B cell (primary cell): Measurements from ENCODE around the gene NLGN1. TPM values are rescaled to one million over a fixed set of nuclear protein-coding genes. Genes with fewer than 3 reads are reported as not detected.

Experiments
- ATAC-seq: fragments of 200-7000 bp; cut with Tn5 transposase; one replicate; pipeline ENCODE4 v1.10.0; 2021; ENCODE audit warnings: low read depth, mild to moderate bottlenecking, moderate number of reproducible peaks, moderate library complexity
- CTCF ChIA-PET: fragments of 350-600 bp; sonication (Branson Sonifier 250); formaldehyde crosslinking; loops from one replicate; lab custom pipeline; 2021; ENCODE audit warnings: antibody characterized with exemption, inconsistent platforms; lab: Charles Lee
- POLR2A ChIA-PET: fragments of 350-600 bp; sonication (Branson Sonifier 250); formaldehyde crosslinking; loops from one replicate; lab custom pipeline; 2021; ENCODE audit warnings: antibody characterized with exemption; lab: Charles Lee
- DNase-seq: peaks from one replicate; pipeline ENCODE4 v3.0.0; 2013
- H2AFZ ChIP-seq: 2 replicates; pipeline ENCODE4 v1.6.1; 2012; ENCODE audit warnings: mild to moderate bottlenecking, low read depth, low read length; ENCODE audit not compliant: insufficient read depth, poor library complexity, severe bottlenecking
- H3K27ac ChIP-seq, 2 donors: 1 replicate in 1 of 2; 2 replicates in 1 of 2; pipeline ENCODE4 v1.5.1; 2012 to 2013; ENCODE audit warnings: low read length in 2 of 2, mild to moderate bottlenecking in 2 of 2, moderate library complexity in 1 of 2
- H3K27me3 ChIP-seq, 4 experiments: fragments of 200-600 bp in 1 of 4; sonication (generic) in 1 of 4; replicated peaks in 1 of 4; 1 replicate in 2 of 4; 2 replicates in 2 of 4; pipeline versions ENCODE4 v1.6.1 to v1.7.0; 2013 to 2016; ENCODE audit warnings: low read length in 3 of 4, mild to moderate bottlenecking in 2 of 4, mixed read lengths in 1 of 4, moderate library complexity in 1 of 4; ENCODE audit not compliant: insufficient read depth in 4 of 4, control insufficient read depth in 3 of 4; ENCODE audit errors: control extremely low read depth in 1 of 4
- H3K36me3 ChIP-seq, 2 experiments: replicated peaks in 1 of 2; 1 replicate in 1 of 2; 2 replicates in 1 of 2; pipeline versions ENCODE4 v1.6.1 to v1.7.1; 2013; ENCODE audit warnings: low read length in 1 of 2; ENCODE audit not compliant: insufficient read depth in 2 of 2, control insufficient read depth in 1 of 2; ENCODE audit errors: control extremely low read depth in 1 of 2, extremely low read depth in 1 of 2
- H3K4me1 ChIP-seq, 2 donors: fragments of 200-600 bp in 1 of 2; sonication (generic) in 1 of 2; 1 replicate in 1 of 2; 2 replicates in 1 of 2; pipeline versions ENCODE4 v1.5.1 to v1.6.1; 2013 to 2017; ENCODE audit warnings: low read length in 2 of 2; ENCODE audit not compliant: control insufficient read depth in 2 of 2, insufficient read depth in 2 of 2
- H3K4me2 ChIP-seq: replicated peaks from 2 replicates; pipeline ENCODE3; 2012; ENCODE audit warnings: mild to moderate bottlenecking, low read depth, low read length; ENCODE audit not compliant: poor library complexity, severe bottlenecking
- H3K4me3 ChIP-seq, 5 experiments: fragments of 200-600 bp in 1 of 5; sonication (generic) in 1 of 5; 1 replicate in 3 of 5; 2 replicates in 2 of 5; pipeline versions ENCODE4 v1.5.1 to v1.7.0; 2011 to 2016; ENCODE audit warnings: low read length in 4 of 5, mild to moderate bottlenecking in 4 of 5, low read depth in 2 of 5, control low read depth in 1 of 5, moderate library complexity in 1 of 5; ENCODE audit not compliant: insufficient read depth in 1 of 5; ENCODE audit errors: control extremely low read depth in 1 of 5, extremely low read depth in 1 of 5
- H3K79me2 ChIP-seq: fragments of 200-600 bp; sonication (generic); one replicate; pipeline ENCODE4 v1.6.0; 2016; ENCODE audit warnings: low read length; ENCODE audit not compliant: control insufficient read depth, insufficient read depth
- H3K9ac ChIP-seq: fragments of 200-600 bp; sonication (generic); 2 replicates; pipeline ENCODE4 v1.6.1; 2017; ENCODE audit warnings: mild to moderate bottlenecking, low read length, moderate library complexity
- H3K9me3 ChIP-seq, 3 donors: one replicate each; pipeline versions ENCODE4 v1.6.1 to v1.7.1; 2013; ENCODE audit warnings: low read length in 2 of 3; ENCODE audit not compliant: control insufficient read depth in 2 of 3, insufficient read depth in 1 of 3; ENCODE audit errors: control extremely low read depth in 1 of 3
- H4K20me1 ChIP-seq: 2 replicates; pipeline ENCODE4 v1.6.0; 2012; ENCODE audit warnings: mild to moderate bottlenecking, low read length; ENCODE audit not compliant: insufficient read depth, control insufficient read depth, poor library complexity, severe bottlenecking
- H3K27ac Mint-ChIP-seq: one replicate; pipeline ENCODE4 v1.8.0; 2021; ENCODE audit warnings: mixed read lengths
- H3K27me3 Mint-ChIP-seq: one replicate; pipeline ENCODE4 v1.8.0; 2021; ENCODE audit warnings: mixed read lengths
- H3K4me1 Mint-ChIP-seq: one replicate; pipeline ENCODE4 v1.8.0; 2021; ENCODE audit warnings: mixed read lengths
- H3K4me3 Mint-ChIP-seq: one replicate; pipeline ENCODE4 v1.8.0; 2021; ENCODE audit warnings: mixed read lengths
- H3K9me3 Mint-ChIP-seq: one replicate; pipeline ENCODE4 v1.8.0; 2022; ENCODE audit warnings: mixed read lengths; ENCODE audit not compliant: insufficient read depth
- EZH2 ChIP-seq: IDR thresholded peaks from 2 replicates; pipeline ENCODE4 v1.6.1; 2012; ENCODE audit warnings: borderline replicate concordance, low read depth, mild to moderate bottlenecking, moderate library complexity, low read length; ENCODE audit not compliant: insufficient read depth, poor library complexity, severe bottlenecking
- WGBS: methylation state at CpG from one replicate; pipeline ENCODE4 v1.1.5; 2013; ENCODE audit warnings: missing lambda C conversion rate; ENCODE audit not compliant: insufficient coverage; 5-methylcytosine and 5-hydroxymethylcytosine counted together
- intact Hi-C: fragments of 100-400 bp; cut with micrococcal nuclease; formaldehyde crosslinking; loops from one replicate; pipeline ENCODE4 v1.10.0; 2022
- polyA plus RNA-seq: library from polyadenylated mRNA; depleted of rRNA; stranded (reverse); fragments of >200 nt; gene quantifications from 2 replicates; pipeline ENCODE4 v1.2.3, GENCODE V29; 2012
- total RNA-seq, 2 donors: library from RNA; stranded (reverse); fragments of 120-200 nt in 1 of 2; gene quantifications; 1 replicate in 1 of 2; 2 replicates in 1 of 2; pipeline versions ENCODE4 v1.2.3 to v1.2.4, GENCODE V29; 2013 to 2022
- TF ChIP-seq, protein P1 (sequence below): fragments of 200-600 bp; IDR thresholded peaks from one replicate; pipeline ENCODE4 v1.8.0; 2022; ENCODE audit warnings: antibody characterized with exemption, mild to moderate bottlenecking

Gene NLGN1
- total and polyA plus RNA-seq, 2 donors (not counting 1 experiment from before 2014, with no cell fraction given): not detected

DNA sequence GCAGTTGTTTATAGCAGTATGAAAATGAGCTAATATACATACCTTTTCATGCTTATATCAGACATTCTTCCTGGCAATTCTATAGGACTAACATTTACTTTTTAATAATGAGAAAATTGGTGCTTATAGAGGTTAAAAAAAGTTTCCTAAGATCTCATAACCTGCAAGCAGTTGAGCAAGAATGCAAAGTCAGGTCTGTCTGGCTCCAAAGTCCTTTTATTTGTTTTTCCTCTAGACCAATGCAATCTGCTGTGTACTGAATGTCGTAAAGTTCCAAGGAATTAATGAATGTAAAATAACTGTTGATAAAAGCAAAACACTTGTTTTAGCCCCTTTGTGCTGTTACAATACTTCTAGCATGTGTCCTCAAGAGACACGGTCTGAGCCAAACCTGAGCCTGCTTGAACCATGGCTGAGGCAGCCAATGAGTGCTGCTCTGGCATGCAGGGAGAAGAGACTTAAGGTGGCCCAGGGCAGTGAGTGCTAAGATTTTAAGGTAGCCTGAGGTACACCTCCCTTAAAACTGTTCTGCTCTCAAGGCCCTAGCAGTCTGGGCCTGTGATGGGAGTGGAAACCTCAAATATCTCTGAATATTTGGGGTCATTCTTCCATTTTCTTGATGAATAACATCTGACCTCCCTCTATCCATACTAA, 906.5 kb downstream of the NLGN1 start:
- H3K4me3 Mint-ChIP-seq: no peak overlapping the region
- Histone ChIP-seq H2AFZ (no peak overlapping the region), H3K9ac (no peak overlapping the region), H3K27ac (no peak overlapping the region), H4K20me1 (no peaks in the 10 kb centered on the region), H3K4me3 (no peak overlapping the region), H3K4me1 (no peaks in the 10 kb centered on the region), H3K36me3 (no peaks in the 10 kb centered on the region), H3K4me2 (no peak overlapping the region), H3K9me3 (no peaks in the 10 kb centered on the region), H3K79me2 (no peaks in the 10 kb centered on the region), H3K27me3 (no peaks in the 10 kb centered on the region)
- ChIA-PET CTCF (no interaction called here), POLR2A (no interaction called here)
- peaks cover 2% of the 10 kb centered on the region for H3K9me3 Mint-ChIP-seq
- no peaks in the 10 kb centered on the region for H3K4me1 Mint-ChIP-seq
- DNase-seq (no peak), ATAC-seq (no peak)
- intact Hi-C loops: no loop called here
- no peak overlapping the region for H3K27ac Mint-ChIP-seq
- H3K27me3 Mint-ChIP-seq: no peaks in the 10 kb centered on the region
- WGBS: 0% methylated on average over 1 of the region's 2 CpGs
- TF ChIP-seq, protein P1, sequence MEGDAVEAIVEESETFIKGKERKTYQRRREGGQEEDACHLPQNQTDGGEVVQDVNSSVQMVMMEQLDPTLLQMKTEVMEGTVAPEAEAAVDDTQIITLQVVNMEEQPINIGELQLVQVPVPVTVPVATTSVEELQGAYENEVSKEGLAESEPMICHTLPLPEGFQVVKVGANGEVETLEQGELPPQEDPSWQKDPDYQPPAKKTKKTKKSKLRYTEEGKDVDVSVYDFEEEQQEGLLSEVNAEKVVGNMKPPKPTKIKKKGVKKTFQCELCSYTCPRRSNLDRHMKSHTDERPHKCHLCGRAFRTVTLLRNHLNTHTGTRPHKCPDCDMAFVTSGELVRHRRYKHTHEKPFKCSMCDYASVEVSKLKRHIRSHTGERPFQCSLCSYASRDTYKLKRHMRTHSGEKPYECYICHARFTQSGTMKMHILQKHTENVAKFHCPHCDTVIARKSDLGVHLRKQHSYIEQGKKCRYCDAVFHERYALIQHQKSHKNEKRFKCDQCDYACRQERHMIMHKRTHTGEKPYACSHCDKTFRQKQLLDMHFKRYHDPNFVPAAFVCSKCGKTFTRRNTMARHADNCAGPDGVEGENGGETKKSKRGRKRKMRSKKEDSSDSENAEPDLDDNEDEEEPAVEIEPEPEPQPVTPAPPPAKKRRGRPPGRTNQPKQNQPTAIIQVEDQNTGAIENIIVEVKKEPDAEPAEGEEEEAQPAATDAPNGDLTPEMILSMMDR: no peak
- no peak for TF ChIP-seq EZH2

DNA sequence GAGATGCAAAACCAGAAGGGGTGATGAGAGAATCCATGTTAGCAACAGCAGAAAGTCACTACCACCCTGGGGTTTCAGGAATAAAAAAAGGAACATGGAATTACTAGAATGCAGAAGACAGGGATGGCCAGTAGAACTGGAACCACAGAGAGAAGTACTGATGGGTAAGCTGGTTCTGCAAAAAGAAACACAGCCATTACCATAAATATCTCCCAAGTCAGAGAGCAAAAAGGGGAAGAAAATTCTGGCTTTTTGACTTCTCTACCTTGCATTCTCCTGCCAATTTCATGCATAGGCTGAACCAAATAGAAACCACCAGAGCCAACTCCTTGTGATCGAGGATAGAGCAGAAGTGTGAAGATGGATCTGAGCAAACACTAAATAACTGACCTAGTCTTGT, 911.2 kb downstream of the NLGN1 start:
- Histone ChIP-seq H3K79me2 (no peaks in the 10 kb centered on the region), H3K4me1 (no peaks in the 10 kb centered on the region), H3K9ac (no peak overlapping the region), H4K20me1 (no peaks in the 10 kb centered on the region), H3K36me3 (no peaks in the 10 kb centered on the region), H3K4me2 (no peak overlapping the region), H3K27me3 (no peaks in the 10 kb centered on the region), H2AFZ (no peak overlapping the region), H3K4me3 (no peak overlapping the region), H3K27ac (no peak overlapping the region), H3K9me3 (no peaks in the 10 kb centered on the region)
- Mint-ChIP-seq H3K4me1 (no peaks in the 10 kb centered on the region), H3K27me3 (no peaks in the 10 kb centered on the region), H3K27ac (no peak overlapping the region), H3K4me3 (no peak overlapping the region), H3K9me3 (no peaks in the 10 kb centered on the region)
- DNase-seq: no peak
- intact Hi-C loops: no loop called here
- ChIA-PET CTCF (no interaction called here), POLR2A (no interaction called here)
- no CpG with 5 or more reads among the region's 1 CpG for WGBS
- ATAC-seq: no peak
- TF ChIP-seq EZH2: no peak
- TF ChIP-seq, protein P1: no peak
